ENCODE data around the gene TRANK1.

GRCh38 chr3:36866368-36866767 is 78.5 kb downstream of the TRANK1 start:
- TF ChIP-seq CREB5 (CRISPR knock-in tag; IDR thresholded peaks at IDR 0.05; ENCODE audit: low read depth) (no peak), ZNF70 (CRISPR knock-in tag; IDR thresholded peaks at IDR 0.05) (no peak), ARNTL (CRISPR knock-in tag; IDR thresholded peaks at IDR 0.05; ENCODE audit: borderline replicate concordance, low read depth) (no peak)

Measured in SK-N-SH treated with all-trans-retinoic acid at 6 μM for 48 hours (cell line).